KMS-11 (cell line): Measurements from ENCODE around the gene C1QL2.

Experiments
- H2AFZ ChIP-seq: fragments of 200-600 bp; sonication (generic); 2 replicates; pipeline ENCODE4 v1.6.1; 2016; ENCODE audit warnings: antibody characterized with exemption, mixed run types, low read depth
- H3K27ac ChIP-seq: fragments of 200-600 bp; sonication (generic); 2 replicates; pipeline ENCODE4 v1.6.1; 2016; ENCODE audit warnings: mild to moderate bottlenecking, mixed run types
- H3K27me3 ChIP-seq: fragments of 200-600 bp; sonication (generic); 2 replicates; pipeline ENCODE4 v1.6.1; 2017; ENCODE audit warnings: mild to moderate bottlenecking, low read depth, mixed run types, moderate library complexity; ENCODE audit not compliant: insufficient read depth
- H3K36me3 ChIP-seq: fragments of 200-600 bp; sonication (generic); 2 replicates; pipeline ENCODE4 v1.6.1; 2017; ENCODE audit warnings: mild to moderate bottlenecking, mixed run types; ENCODE audit not compliant: insufficient read depth
- H3K4me1 ChIP-seq: fragments of 200-600 bp; sonication (generic); 2 replicates; pipeline ENCODE4 v1.6.1; 2016; ENCODE audit warnings: mild to moderate bottlenecking, low read depth, mixed run types; ENCODE audit not compliant: poor library complexity, severe bottlenecking
- H3K4me2 ChIP-seq: fragments of 200-600 bp; sonication (generic); 2 replicates; pipeline ENCODE4 v1.7.0; 2016; ENCODE audit warnings: mild to moderate bottlenecking, mixed run types
- H3K4me3 ChIP-seq: fragments of 200-600 bp; sonication (generic); IDR thresholded peaks from 2 replicates; pipeline ENCODE4 v1.6.1; 2017; ENCODE audit warnings: low read depth, low read length, mixed read lengths; ENCODE audit not compliant: insufficient read depth
- H3K79me2 ChIP-seq: fragments of 200-600 bp; sonication (generic); 2 replicates; pipeline ENCODE4 v1.6.1; 2016; ENCODE audit warnings: low read depth, mixed run types; ENCODE audit not compliant: insufficient read depth
- H3K9ac ChIP-seq: fragments of 200-600 bp; sonication (generic); 2 replicates; pipeline ENCODE4 v1.6.1; 2016; ENCODE audit warnings: mild to moderate bottlenecking, mixed run types
- H4K20me1 ChIP-seq: fragments of 200-600 bp; sonication (generic); 2 replicates; pipeline ENCODE4 v1.6.1; 2016; ENCODE audit warnings: mild to moderate bottlenecking, mixed run types; ENCODE audit not compliant: insufficient read depth
- CTCF ChIP-seq: fragments of 200-600 bp; sonication (generic); conservative IDR thresholded peaks from 2 replicates; pipeline ENCODE4 v1.6.1; 2017; ENCODE audit warnings: low read depth, mild to moderate bottlenecking, antibody characterized with exemption, low read length, moderate library complexity, mixed read lengths

The C1QL2 gene

GRCh38 chr2:119181791-119182445 lies 23.4 kb upstream of the C1QL2 start:
- Histone ChIP-seq H3K9ac (no peak overlapping the region), H3K27ac (no peak overlapping the region), H4K20me1 (no peaks in the 10 kb centered on the region), H3K79me2 (no peaks in the 10 kb centered on the region), H3K36me3 (no peaks in the 10 kb centered on the region), H2AFZ (no peak overlapping the region), H3K27me3 (no peaks in the 10 kb centered on the region), H3K4me1 (no peaks in the 10 kb centered on the region), H3K4me2 (no peak overlapping the region), H3K4me3 (no peak overlapping the region)
- no peak for TF ChIP-seq CTCF

GRCh38 chr2:119181391-119181790 lies 22.8 kb upstream of the C1QL2 start:
- Histone ChIP-seq H3K36me3 (no peaks in the 10 kb centered on the region), H3K4me1 (no peaks in the 10 kb centered on the region), H3K27me3 (no peaks in the 10 kb centered on the region), H3K4me2 (no peak overlapping the region), H3K27ac (no peak overlapping the region), H4K20me1 (no peaks in the 10 kb centered on the region), H3K79me2 (no peaks in the 10 kb centered on the region), H3K9ac (no peak overlapping the region), H2AFZ (no peak overlapping the region), H3K4me3 (no peak overlapping the region)
- no peak for TF ChIP-seq CTCF

- Histone ChIP-seq H3K4me2 (no peak overlapping the region), H3K27ac (no peak overlapping the region), H4K20me1 (no peaks in the 10 kb centered on the region), H3K4me3 (no peak overlapping the region), H3K36me3 (no peaks in the 10 kb centered on the region), H3K4me1 (no peaks in the 10 kb centered on the region), H3K27me3 (no peaks in the 10 kb centered on the region), H3K79me2 (no peaks in the 10 kb centered on the region), H2AFZ (no peak overlapping the region), H3K9ac (no peak overlapping the region)
- no peak for TF ChIP-seq CTCF
These were observed 22.3 kb upstream of the C1QL2 start for GRCh38 chr2:119180892-119181291.

GRCh38 chr2:119179991-119180390 lies 21.4 kb upstream of the C1QL2 start:
- H3K36me3 ChIP-seq: no peaks in the 10 kb centered on the region
- no peak for TF ChIP-seq CTCF
- no peak overlapping the region for H3K27ac ChIP-seq
- H3K4me2 ChIP-seq: no peak overlapping the region
- no peaks in the 10 kb centered on the region for H3K79me2 ChIP-seq
- no peak overlapping the region for H3K4me3 ChIP-seq
- H2AFZ ChIP-seq: no peak overlapping the region
- no peaks in the 10 kb centered on the region for H3K27me3 ChIP-seq
- no peaks in the 10 kb centered on the region for H4K20me1 ChIP-seq
- no peaks in the 10 kb centered on the region for H3K4me1 ChIP-seq
- H3K9ac ChIP-seq: no peak overlapping the region
